Esophagus squamous epithelium (tissue), 4 donors: ENCODE results near the gene PPP2R3B.

ENCODE experiments used
- POLR2A ChIP-seq, 4 donors: fragments of 450-650 bp; IDR thresholded peaks; one replicate each; pipeline ENCODE4 v1.6.1; 2017; ENCODE audit warnings: antibody characterized with exemption in 4 of 4, mild to moderate bottlenecking in 4 of 4, moderate library complexity in 3 of 4
- TF ChIP-seq, protein P1 (sequence below), 6 experiments: fragments of 450-650 bp in 4 of 6; fragments of 200-600 bp in 2 of 6; sonication (generic) in 2 of 6; IDR thresholded peaks; one replicate each; pipeline ENCODE4 v1.5.1; 2016 to 2019; ENCODE audit warnings: antibody characterized with exemption in 6 of 6, mild to moderate bottlenecking in 4 of 6, moderate library complexity in 4 of 6

GRCh38 chrX:402857-403256 lies 16.1 kb upstream of the PPP2R3B start:
- TF ChIP-seq, protein P1, sequence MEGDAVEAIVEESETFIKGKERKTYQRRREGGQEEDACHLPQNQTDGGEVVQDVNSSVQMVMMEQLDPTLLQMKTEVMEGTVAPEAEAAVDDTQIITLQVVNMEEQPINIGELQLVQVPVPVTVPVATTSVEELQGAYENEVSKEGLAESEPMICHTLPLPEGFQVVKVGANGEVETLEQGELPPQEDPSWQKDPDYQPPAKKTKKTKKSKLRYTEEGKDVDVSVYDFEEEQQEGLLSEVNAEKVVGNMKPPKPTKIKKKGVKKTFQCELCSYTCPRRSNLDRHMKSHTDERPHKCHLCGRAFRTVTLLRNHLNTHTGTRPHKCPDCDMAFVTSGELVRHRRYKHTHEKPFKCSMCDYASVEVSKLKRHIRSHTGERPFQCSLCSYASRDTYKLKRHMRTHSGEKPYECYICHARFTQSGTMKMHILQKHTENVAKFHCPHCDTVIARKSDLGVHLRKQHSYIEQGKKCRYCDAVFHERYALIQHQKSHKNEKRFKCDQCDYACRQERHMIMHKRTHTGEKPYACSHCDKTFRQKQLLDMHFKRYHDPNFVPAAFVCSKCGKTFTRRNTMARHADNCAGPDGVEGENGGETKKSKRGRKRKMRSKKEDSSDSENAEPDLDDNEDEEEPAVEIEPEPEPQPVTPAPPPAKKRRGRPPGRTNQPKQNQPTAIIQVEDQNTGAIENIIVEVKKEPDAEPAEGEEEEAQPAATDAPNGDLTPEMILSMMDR (IDR thresholded peaks at IDR 0.05) = no peak
- TF ChIP-seq POLR2A (IDR thresholded peaks at IDR 0.05) = no peak
